Placental pericyte (primary cell): Measurements from ENCODE around the gene ATXN1. TPM values are rescaled to one million over a fixed set of nuclear protein-coding genes. Genes with fewer than 3 reads are reported as not detected.

Source experiments
- total RNA-seq: library from RNA; depleted of rRNA; stranded (reverse); fragments of >200 nt; gene quantifications from 2 replicates; pipeline ENCODE4 v1.2.3, GENCODE V29; 2012

The ATXN1 gene
- 37.4 and 54.0 TPM in 2 replicates for total RNA-seq

DNA sequence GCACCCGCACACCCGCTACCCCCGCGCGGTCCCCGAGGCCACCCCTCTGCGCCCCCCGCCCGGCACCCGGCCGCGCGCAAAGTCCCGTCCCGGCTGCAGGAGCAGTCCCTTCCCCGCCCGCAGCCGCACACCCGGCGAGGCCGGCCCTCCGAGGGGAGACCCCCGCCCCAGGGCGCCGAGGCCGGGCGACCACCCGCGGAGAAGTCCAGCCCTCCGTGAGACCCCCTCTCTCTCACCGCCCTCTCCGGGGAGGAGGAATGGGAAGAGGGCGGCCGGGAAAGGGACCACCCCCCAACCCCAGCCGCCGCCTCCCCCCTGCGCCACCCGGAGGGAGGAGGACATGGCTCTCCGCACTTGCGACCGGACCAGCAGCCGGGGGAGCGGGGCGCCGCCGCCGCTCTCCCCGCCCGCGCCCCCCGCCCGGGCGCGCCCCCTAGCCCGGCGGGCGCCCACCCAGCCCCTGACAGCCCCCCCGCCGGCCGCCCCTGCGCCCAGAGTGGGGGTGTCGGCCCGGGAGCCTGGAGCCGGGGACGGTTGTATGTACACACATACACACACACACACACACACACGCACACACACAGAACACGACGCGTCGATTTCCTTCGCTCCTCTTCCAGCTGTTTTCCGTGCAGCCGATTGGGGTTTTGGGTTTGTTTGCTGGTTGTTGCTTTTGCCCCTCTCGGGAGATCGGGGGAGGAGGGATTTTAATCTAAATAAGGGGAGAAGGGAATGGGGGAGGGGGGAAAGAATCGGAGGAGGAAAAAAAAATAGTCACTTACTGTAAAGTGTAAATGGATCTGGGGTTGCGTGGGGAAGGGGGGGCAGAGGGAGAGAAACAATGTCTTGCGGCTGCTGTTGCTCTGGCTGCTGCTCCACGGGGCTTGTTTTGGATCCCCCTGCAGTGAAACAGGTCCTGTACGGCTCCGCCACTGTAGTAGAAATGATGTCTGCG is at the start of gene ATXN1:
Gene ATXN1, minus strand, starts transcription at position 945 of the 955 bp plus-strand sequence.

